ENCODE measurements around the gene EYA4. TPM values are rescaled to one million over a fixed set of nuclear protein-coding genes. Genes with fewer than 3 reads are reported as not detected.

EYA4 gene
- total and polyA plus RNA-seq, 2 donors (not counting 1 experiment from before 2014, with no cell fraction given), result 4.6 to 38.0 TPM

- H3K4me2 ChIP-seq (ENCODE audit: extremely low read depth, insufficient read depth, low read length), result no peak overlapping the region
- no peak overlapping the region for H3K9ac ChIP-seq (ENCODE audit: insufficient read depth, low read length)
- peak; percentile 33 to 87 for DNase-seq (ENCODE audit: low read depth in 2 of 2)
- H3K79me2 ChIP-seq (ENCODE audit: control insufficient read depth, insufficient read depth, low read length), result no peaks in the 10 kb centered on the region
- H3K9me3 ChIP-seq (ENCODE audit: control insufficient read depth, insufficient read depth, low read depth, low read length), result no peaks in the 10 kb centered on the region
- no peaks in the 10 kb centered on the region for H3K36me3 ChIP-seq (ENCODE audit: control insufficient read depth, insufficient read depth, low read length)
- no peak overlapping the region for H2AFZ ChIP-seq (ENCODE audit: low read length)
- H3K4me1 ChIP-seq (ENCODE audit: control insufficient read depth, extremely low read depth, insufficient read depth, low read length), result no peaks in the 10 kb centered on the region
- no peak overlapping the region for H3K27ac ChIP-seq (ENCODE audit: insufficient read depth, low read length)
- H4K20me1 ChIP-seq (ENCODE audit: control insufficient read depth, extremely low read depth, insufficient read depth, low read length), result no peaks in the 10 kb centered on the region
- no peak for TF ChIP-seq EZH2 (IDR thresholded peaks at IDR 0.05; ENCODE audit: low read length, missing control alignments)
- TF ChIP-seq, protein P1, sequence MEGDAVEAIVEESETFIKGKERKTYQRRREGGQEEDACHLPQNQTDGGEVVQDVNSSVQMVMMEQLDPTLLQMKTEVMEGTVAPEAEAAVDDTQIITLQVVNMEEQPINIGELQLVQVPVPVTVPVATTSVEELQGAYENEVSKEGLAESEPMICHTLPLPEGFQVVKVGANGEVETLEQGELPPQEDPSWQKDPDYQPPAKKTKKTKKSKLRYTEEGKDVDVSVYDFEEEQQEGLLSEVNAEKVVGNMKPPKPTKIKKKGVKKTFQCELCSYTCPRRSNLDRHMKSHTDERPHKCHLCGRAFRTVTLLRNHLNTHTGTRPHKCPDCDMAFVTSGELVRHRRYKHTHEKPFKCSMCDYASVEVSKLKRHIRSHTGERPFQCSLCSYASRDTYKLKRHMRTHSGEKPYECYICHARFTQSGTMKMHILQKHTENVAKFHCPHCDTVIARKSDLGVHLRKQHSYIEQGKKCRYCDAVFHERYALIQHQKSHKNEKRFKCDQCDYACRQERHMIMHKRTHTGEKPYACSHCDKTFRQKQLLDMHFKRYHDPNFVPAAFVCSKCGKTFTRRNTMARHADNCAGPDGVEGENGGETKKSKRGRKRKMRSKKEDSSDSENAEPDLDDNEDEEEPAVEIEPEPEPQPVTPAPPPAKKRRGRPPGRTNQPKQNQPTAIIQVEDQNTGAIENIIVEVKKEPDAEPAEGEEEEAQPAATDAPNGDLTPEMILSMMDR (conservative IDR thresholded peaks at IDR 0.05 in 1 of 2, IDR thresholded peaks at IDR 0.05 in 1 of 2; ENCODE audit: low read depth in 1 of 2, low read length in 2 of 2), result no peak
- H3K27me3 ChIP-seq (ENCODE audit: control insufficient read depth, insufficient read depth, low read length), result no peaks in the 10 kb centered on the region
- H3K4me3 ChIP-seq (replicated peaks in 1 of 4; ENCODE audit: control extremely low read depth in 1 of 4, insufficient read depth in 1 of 4, low read depth in 3 of 4, low read length in 4 of 4), result no peak overlapping the region
Measured at GRCh38 chr6:133546098-133546497, 304.9 kb downstream of the EYA4 start.

GRCh38 chr6:133547136-133547535 is 306.0 kb downstream of the EYA4 start:
- Histone ChIP-seq H3K4me1 (ENCODE audit: control insufficient read depth, extremely low read depth, insufficient read depth, low read length) (peaks cover 3% of the 10 kb centered on the region), H3K9ac (ENCODE audit: insufficient read depth, low read length) (no peak overlapping the region), H3K9me3 (ENCODE audit: control insufficient read depth, insufficient read depth, low read depth, low read length) (no peaks in the 10 kb centered on the region), H3K79me2 (ENCODE audit: control insufficient read depth, insufficient read depth, low read length) (no peaks in the 10 kb centered on the region), H3K27me3 (ENCODE audit: control insufficient read depth, insufficient read depth, low read length) (no peaks in the 10 kb centered on the region), H4K20me1 (ENCODE audit: control insufficient read depth, extremely low read depth, insufficient read depth, low read length) (no peaks in the 10 kb centered on the region), H3K27ac (ENCODE audit: insufficient read depth, low read length) (no peak overlapping the region), H3K4me3 (replicated peaks in 1 of 4; ENCODE audit: control extremely low read depth in 1 of 4, insufficient read depth in 1 of 4, low read depth in 3 of 4, low read length in 4 of 4) (no peak overlapping the region), H3K36me3 (ENCODE audit: control insufficient read depth, insufficient read depth, low read length) (no peaks in the 10 kb centered on the region), H2AFZ (ENCODE audit: low read length) (no peak overlapping the region), H3K4me2 (ENCODE audit: extremely low read depth, insufficient read depth, low read length) (no peak overlapping the region)
- DNase-seq (ENCODE audit: low read depth in 2 of 2), result no peak
- no peak for TF ChIP-seq EZH2 (IDR thresholded peaks at IDR 0.05; ENCODE audit: low read length, missing control alignments)
- TF ChIP-seq, protein P1 (conservative IDR thresholded peaks at IDR 0.05 in 1 of 2, IDR thresholded peaks at IDR 0.05 in 1 of 2; ENCODE audit: low read depth in 1 of 2, low read length in 2 of 2), result no peak

DNA sequence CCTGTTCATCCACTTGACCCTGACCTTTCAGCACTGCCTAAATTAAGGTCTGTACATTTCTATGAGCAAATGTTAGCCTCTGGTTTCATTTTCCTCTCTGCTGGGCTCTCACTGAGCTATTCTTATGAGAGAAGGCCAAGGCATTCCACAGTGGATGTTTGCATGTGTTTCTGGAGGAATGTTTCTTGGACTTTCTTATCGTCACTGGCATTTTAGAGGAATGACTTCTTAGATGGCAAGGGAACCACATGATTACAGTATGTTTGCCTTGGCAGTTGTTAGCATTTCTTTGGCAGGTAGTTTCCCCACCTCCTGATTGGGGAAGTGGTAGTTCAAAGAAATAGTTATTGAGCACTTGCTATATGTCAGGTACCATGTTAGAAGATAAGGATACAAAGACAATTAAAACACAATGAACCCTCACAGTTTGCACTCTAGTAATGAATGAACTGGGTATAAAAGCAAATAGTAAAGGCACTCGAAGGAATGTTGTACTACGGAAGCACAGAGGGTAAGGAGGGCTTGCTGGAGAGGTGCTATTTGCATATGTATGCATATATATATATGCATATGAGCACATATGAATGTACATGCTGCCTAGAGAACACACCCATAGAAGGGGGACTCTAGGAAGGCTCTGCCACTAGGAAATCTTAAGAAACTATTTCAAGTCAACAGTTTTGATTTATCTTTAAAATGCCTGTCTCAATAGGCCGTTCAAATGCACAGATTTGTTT is 307.4 kb downstream of the EYA4 start:
- Histone ChIP-seq H3K27ac (ENCODE audit: insufficient read depth, low read length) (no peak overlapping the region), H3K9ac (ENCODE audit: insufficient read depth, low read length) (no peak overlapping the region), H3K4me2 (ENCODE audit: extremely low read depth, insufficient read depth, low read length) (no peak overlapping the region), H3K4me1 (ENCODE audit: control insufficient read depth, extremely low read depth, insufficient read depth, low read length) (peaks cover 3% of the 10 kb centered on the region), H3K9me3 (ENCODE audit: control insufficient read depth, insufficient read depth, low read depth, low read length) (no peaks in the 10 kb centered on the region), H3K79me2 (ENCODE audit: control insufficient read depth, insufficient read depth, low read length) (no peaks in the 10 kb centered on the region), H3K36me3 (ENCODE audit: control insufficient read depth, insufficient read depth, low read length) (no peaks in the 10 kb centered on the region), H3K4me3 (replicated peaks in 1 of 4; ENCODE audit: control extremely low read depth in 1 of 4, insufficient read depth in 1 of 4, low read depth in 3 of 4, low read length in 4 of 4) (no peak overlapping the region), H3K27me3 (ENCODE audit: control insufficient read depth, insufficient read depth, low read length) (no peaks in the 10 kb centered on the region), H2AFZ (ENCODE audit: low read length) (no peak overlapping the region), H4K20me1 (ENCODE audit: control insufficient read depth, extremely low read depth, insufficient read depth, low read length) (no peaks in the 10 kb centered on the region)
- DNase-seq (ENCODE audit: low read depth in 2 of 2), result peak; percentile 55 to 96
- no peak for TF ChIP-seq EZH2 (IDR thresholded peaks at IDR 0.05; ENCODE audit: low read length, missing control alignments)
- TF ChIP-seq, protein P1 (conservative IDR thresholded peaks at IDR 0.05 in 1 of 2, IDR thresholded peaks at IDR 0.05 in 1 of 2; ENCODE audit: low read depth in 1 of 2, low read length in 2 of 2), result no peak
